SK-N-SH (cell line): Measurements from ENCODE around the gene AHCY.

Source experiments
- ELF1 ChIP-seq: IDR thresholded peaks from 2 replicates; pipeline ENCODE4 v1.4.0; 2012
- EZH2phosphoT487 ChIP-seq: fragments of 200-600 bp; sonication (generic); IDR thresholded peaks from 2 replicates; pipeline ENCODE4 v1.6.1; 2017; ENCODE audit warnings: low read depth, mixed run types, mild to moderate bottlenecking, antibody characterized with exemption, moderate library complexity, borderline replicate concordance
- MXI1 ChIP-seq: IDR thresholded peaks from 2 replicates; pipeline ENCODE4 v1.6.1; 2012; ENCODE audit warnings: mild to moderate bottlenecking, low read depth, low read length, improper control_type of control experiment
- POLR2AphosphoS5 ChIP-seq: IDR thresholded peaks from 2 replicates; pipeline ENCODE4 v1.6.1; 2012; ENCODE audit warnings: low read depth, low read length
- SMC3 ChIP-seq: IDR thresholded peaks from 2 replicates; pipeline ENCODE4 v1.6.1; 2012; ENCODE audit warnings: low read depth, low read length, improper control_type of control experiment
- TF ChIP-seq, protein P1 (sequence below): fragments of 200-600 bp; sonication (generic); IDR thresholded peaks from 2 replicates; pipeline ENCODE4 v1.6.1; 2017; ENCODE audit warnings: antibody characterized with exemption, mild to moderate bottlenecking, moderate library complexity
- TF ChIP-seq, protein P2 (sequence below): IDR thresholded peaks from 2 replicates; pipeline ENCODE4 v1.4.0; 2012; ENCODE audit warnings: low read depth

DNA sequence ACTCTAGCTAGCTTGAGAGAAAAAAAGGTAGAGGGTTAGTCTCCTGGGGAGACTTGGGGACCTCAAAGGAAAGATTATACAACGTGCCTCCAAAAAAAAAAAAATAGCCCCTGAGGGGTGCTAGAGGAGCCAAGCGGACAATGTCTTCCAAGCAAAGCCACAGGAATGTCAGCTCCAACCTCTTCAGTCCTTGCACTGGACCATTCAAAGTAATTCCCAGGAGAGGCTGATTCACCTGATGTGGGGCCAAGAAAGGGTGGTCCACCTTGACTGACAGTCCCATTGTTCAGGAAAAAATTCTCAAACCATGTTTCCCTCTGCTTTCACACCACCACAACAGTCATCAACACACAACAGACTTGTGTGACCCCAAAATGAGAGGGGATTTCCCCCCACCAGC is 31.2 kb downstream of the AHCY start:
- TF ChIP-seq, protein P1, sequence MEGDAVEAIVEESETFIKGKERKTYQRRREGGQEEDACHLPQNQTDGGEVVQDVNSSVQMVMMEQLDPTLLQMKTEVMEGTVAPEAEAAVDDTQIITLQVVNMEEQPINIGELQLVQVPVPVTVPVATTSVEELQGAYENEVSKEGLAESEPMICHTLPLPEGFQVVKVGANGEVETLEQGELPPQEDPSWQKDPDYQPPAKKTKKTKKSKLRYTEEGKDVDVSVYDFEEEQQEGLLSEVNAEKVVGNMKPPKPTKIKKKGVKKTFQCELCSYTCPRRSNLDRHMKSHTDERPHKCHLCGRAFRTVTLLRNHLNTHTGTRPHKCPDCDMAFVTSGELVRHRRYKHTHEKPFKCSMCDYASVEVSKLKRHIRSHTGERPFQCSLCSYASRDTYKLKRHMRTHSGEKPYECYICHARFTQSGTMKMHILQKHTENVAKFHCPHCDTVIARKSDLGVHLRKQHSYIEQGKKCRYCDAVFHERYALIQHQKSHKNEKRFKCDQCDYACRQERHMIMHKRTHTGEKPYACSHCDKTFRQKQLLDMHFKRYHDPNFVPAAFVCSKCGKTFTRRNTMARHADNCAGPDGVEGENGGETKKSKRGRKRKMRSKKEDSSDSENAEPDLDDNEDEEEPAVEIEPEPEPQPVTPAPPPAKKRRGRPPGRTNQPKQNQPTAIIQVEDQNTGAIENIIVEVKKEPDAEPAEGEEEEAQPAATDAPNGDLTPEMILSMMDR, result no peak
- no peak for TF ChIP-seq SMC3
- no peak for TF ChIP-seq POLR2AphosphoS5
- TF ChIP-seq, protein P2, sequence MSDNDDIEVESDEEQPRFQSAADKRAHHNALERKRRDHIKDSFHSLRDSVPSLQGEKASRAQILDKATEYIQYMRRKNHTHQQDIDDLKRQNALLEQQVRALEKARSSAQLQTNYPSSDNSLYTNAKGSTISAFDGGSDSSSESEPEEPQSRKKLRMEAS, result no peak
- no peak for TF ChIP-seq MXI1
- no peak for TF ChIP-seq ELF1
- no peak for TF ChIP-seq EZH2phosphoT487
